SH-SY5Y (cell line): ENCODE results near the gene CFAP97.

Experiments used
- GATA2 ChIP-seq: IDR thresholded peaks from 2 replicates; pipeline ENCODE4 v1.6.1; 2011; ENCODE audit warnings: mild to moderate bottlenecking, low read depth, low read length
- GATA3 ChIP-seq: IDR thresholded peaks from 2 replicates; pipeline ENCODE4 v1.6.1; 2011; ENCODE audit warnings: low read depth, mild to moderate bottlenecking, low read length, moderate library complexity

GRCh38 chr4:185249105-185249504 lies 45.3 kb upstream of the CFAP97 start:
- TF ChIP-seq GATA2 (no peak), GATA3 (no peak)
